ENCODE data around the gene CHFR.
"Not testable (repeated sequence)": the region's sequence is repeated elsewhere in the genome, so short reads cannot be mapped to it uniquely, and the experiment has no call there.

The CHFR gene

DNA sequence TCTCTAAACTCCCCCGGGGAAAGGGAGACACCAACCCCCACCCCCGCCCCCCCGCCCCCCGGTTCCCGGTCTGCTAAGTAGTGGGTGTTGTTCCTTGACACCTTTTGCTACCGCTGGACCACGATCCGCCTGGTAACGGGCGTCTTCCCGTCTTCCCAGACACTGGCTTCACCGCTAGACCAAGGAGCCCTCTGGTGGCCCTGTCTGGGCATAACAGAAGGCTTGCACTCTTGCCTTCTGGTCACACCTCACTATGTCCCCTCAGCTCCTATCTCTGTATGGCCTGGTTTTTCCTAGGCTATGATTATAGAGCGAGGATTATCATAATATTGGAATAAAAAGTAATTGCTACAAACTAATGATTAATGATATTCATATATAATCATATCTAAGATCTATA lies 78.0 kb downstream of the CHFR start:
- not testable (repeated sequence) for H3K9ac ChIP-seq (ENCODE audit: low read depth, low read length); H3K4me1 ChIP-seq (ENCODE audit: insufficient read depth, low read length); H3K4me2 ChIP-seq (ENCODE audit: insufficient read depth, low read length); H3K9me3 ChIP-seq (ENCODE audit: insufficient read depth, low read length, severe bottlenecking); H3K27ac ChIP-seq (ENCODE audit: low read length); H3K4me3 ChIP-seq (ENCODE audit: low read depth in 1 of 2, low read length in 2 of 2); ATAC-seq (ENCODE audit: insufficient read depth, low read depth); H2AFZ ChIP-seq (ENCODE audit: low read depth, low read length); H3K27me3 ChIP-seq (ENCODE audit: insufficient read depth, low read length, poor library complexity)
- Histone ChIP-seq H4K20me1 (ENCODE audit: insufficient read depth, low read length) (peaks cover 14% of the 10 kb centered on the region), H3K79me2 (ENCODE audit: insufficient read depth, low read length) (peaks cover 12% of the 10 kb centered on the region; the same call in 1 of the 2 replicates), H3K36me3 (ENCODE audit: insufficient read depth, low read length) (peaks cover 73% of the 10 kb centered on the region)
- TF ChIP-seq, protein P1, sequence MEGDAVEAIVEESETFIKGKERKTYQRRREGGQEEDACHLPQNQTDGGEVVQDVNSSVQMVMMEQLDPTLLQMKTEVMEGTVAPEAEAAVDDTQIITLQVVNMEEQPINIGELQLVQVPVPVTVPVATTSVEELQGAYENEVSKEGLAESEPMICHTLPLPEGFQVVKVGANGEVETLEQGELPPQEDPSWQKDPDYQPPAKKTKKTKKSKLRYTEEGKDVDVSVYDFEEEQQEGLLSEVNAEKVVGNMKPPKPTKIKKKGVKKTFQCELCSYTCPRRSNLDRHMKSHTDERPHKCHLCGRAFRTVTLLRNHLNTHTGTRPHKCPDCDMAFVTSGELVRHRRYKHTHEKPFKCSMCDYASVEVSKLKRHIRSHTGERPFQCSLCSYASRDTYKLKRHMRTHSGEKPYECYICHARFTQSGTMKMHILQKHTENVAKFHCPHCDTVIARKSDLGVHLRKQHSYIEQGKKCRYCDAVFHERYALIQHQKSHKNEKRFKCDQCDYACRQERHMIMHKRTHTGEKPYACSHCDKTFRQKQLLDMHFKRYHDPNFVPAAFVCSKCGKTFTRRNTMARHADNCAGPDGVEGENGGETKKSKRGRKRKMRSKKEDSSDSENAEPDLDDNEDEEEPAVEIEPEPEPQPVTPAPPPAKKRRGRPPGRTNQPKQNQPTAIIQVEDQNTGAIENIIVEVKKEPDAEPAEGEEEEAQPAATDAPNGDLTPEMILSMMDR (IDR thresholded peaks at IDR 0.05; ENCODE audit: borderline replicate concordance, extremely low read depth, low read length, poor library complexity, severe bottlenecking), result peak; percentile 50
- peak; percentile 39 for DNase-seq

DNA sequence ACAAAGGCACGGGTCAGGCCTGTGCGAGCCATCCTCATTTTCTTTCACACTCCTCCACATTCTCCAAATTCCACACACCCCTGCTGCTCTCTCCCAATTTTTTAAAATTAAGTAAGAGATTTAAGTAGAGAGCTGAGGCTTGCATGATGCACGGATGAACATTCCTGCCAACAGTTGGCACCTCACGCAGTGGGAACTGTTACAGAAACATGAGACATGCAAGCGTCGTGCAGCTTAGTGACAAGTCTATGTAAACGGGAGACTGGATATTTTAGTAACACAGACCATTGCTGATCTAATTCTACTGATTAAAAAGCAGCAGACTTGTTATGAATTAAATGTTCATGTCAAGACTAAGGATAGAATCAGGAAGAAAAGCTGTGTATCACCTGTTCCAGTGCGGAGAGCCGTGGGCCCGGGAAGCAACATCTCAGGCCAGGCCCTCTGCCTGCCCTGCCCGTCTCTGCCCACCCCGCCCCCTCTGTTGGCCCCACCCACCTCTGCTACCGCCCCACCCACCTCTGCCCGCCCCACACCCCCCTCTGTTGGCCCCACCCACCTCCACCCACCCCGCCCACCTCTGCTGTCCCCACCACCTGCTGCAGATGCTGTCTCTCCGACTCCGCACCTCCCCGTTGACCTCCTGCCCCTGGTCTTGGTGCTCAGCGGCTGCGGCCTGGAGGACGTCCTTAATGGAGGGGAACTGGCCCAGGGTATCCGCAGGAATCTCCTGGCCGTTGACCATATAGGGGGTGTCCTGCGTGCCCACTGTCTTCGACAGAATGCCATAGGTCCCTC lies 79.9 kb downstream of the CHFR start:
- H3K9me3 ChIP-seq (ENCODE audit: insufficient read depth, low read length, severe bottlenecking), result no peaks in the 10 kb centered on the region
- H3K4me2 ChIP-seq (ENCODE audit: insufficient read depth, low read length), result no peak overlapping the region
- H4K20me1 ChIP-seq (ENCODE audit: insufficient read depth, low read length), result peaks cover 18% of the 10 kb centered on the region
- no peak for ATAC-seq (ENCODE audit: insufficient read depth, low read depth)
- H3K27me3 ChIP-seq (ENCODE audit: insufficient read depth, low read length, poor library complexity), result no peaks in the 10 kb centered on the region
- H3K9ac ChIP-seq (ENCODE audit: low read depth, low read length), result no peak overlapping the region
- H3K36me3 ChIP-seq (ENCODE audit: insufficient read depth, low read length), result peaks cover 74% of the 10 kb centered on the region
- TF ChIP-seq, protein P1 (IDR thresholded peaks at IDR 0.05; ENCODE audit: borderline replicate concordance, extremely low read depth, low read length, poor library complexity, severe bottlenecking), result no peak
- no peak for TF ChIP-seq EZH2 (IDR thresholded peaks at IDR 0.05; ENCODE audit: borderline replicate concordance, low read depth, low read length, severe bottlenecking)
- peaks cover 12% of the 10 kb centered on the region; the same call in 1 of the 2 replicates for H3K79me2 ChIP-seq (ENCODE audit: insufficient read depth, low read length)
- no peak for DNase-seq
- no peaks in the 10 kb centered on the region for H3K4me1 ChIP-seq (ENCODE audit: insufficient read depth, low read length)
- H3K27ac ChIP-seq (ENCODE audit: low read length), result no peak overlapping the region
- no peak overlapping the region for H3K4me3 ChIP-seq (ENCODE audit: low read depth in 1 of 2, low read length in 2 of 2)
- no peak overlapping the region for H2AFZ ChIP-seq (ENCODE audit: low read depth, low read length)

DNA sequence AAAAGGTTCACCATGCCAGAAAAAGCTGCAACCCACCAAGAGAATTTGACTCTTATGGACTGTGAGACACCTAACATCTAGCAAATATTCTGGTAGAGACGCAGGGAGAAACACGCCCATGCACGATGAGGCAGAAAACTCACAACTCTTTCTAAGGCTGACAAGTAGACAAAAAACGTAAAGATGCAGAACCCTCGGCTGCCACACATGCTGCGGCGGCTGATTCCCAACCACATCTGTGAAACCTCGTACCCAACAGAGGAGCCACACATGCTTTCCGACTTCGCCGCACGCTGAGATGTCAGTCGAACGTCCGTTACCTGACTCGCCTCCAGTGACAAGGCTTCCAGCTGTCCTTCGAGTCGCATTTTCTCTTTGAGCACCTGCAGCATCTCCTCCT lies 80.5 kb downstream of the CHFR start:
- peaks cover 18% of the 10 kb centered on the region for H4K20me1 ChIP-seq (ENCODE audit: insufficient read depth, low read length)

More for the DNA sequence above, 80.5 kb downstream of the CHFR start:
- peaks cover 12% of the 10 kb centered on the region; the same call in 1 of the 2 replicates for H3K79me2 ChIP-seq (ENCODE audit: insufficient read depth, low read length)
- DNase-seq, result no peak
- H3K4me2 ChIP-seq (ENCODE audit: insufficient read depth, low read length), result no peak overlapping the region
- H3K27ac ChIP-seq (ENCODE audit: low read length), result no peak overlapping the region
- H3K9ac ChIP-seq (ENCODE audit: low read depth, low read length), result no peak overlapping the region
- no peaks in the 10 kb centered on the region for H3K9me3 ChIP-seq (ENCODE audit: insufficient read depth, low read length, severe bottlenecking)
- H3K4me3 ChIP-seq (ENCODE audit: low read depth in 1 of 2, low read length in 2 of 2), result no peak overlapping the region
- H3K4me1 ChIP-seq (ENCODE audit: insufficient read depth, low read length), result no peaks in the 10 kb centered on the region
- no peak for ATAC-seq (ENCODE audit: insufficient read depth, low read depth)
- peaks cover 71% of the 10 kb centered on the region for H3K36me3 ChIP-seq (ENCODE audit: insufficient read depth, low read length)
- H2AFZ ChIP-seq (ENCODE audit: low read depth, low read length), result no peak overlapping the region
- no peak for TF ChIP-seq EZH2 (IDR thresholded peaks at IDR 0.05; ENCODE audit: borderline replicate concordance, low read depth, low read length, severe bottlenecking)
- TF ChIP-seq, protein P1 (IDR thresholded peaks at IDR 0.05; ENCODE audit: borderline replicate concordance, extremely low read depth, low read length, poor library complexity, severe bottlenecking), result no peak
- H3K27me3 ChIP-seq (ENCODE audit: insufficient read depth, low read length, poor library complexity), result no peaks in the 10 kb centered on the region

All from DND-41 (cell line).